Gastrocnemius medialis (tissue), 4 donors: ENCODE results near the gene A3GALT2.

Source experiments
- POLR2A ChIP-seq, 2 donors: fragments of 450-650 bp; IDR thresholded peaks; one replicate each; pipeline ENCODE4 v1.6.1; 2017; ENCODE audit warnings: antibody characterized with exemption in 2 of 2, mild to moderate bottlenecking in 2 of 2, moderate library complexity in 2 of 2
- TF ChIP-seq, protein P1 (sequence below), 5 experiments: fragments of 450-650 bp in 3 of 5; fragments of 200-600 bp in 2 of 5; sonication (generic) in 2 of 5; IDR thresholded peaks in 4 of 5; conservative IDR thresholded peaks in 1 of 5; 1 replicate in 4 of 5; 2 replicates in 1 of 5; pipeline ENCODE4 v1.5.1; 2016 to 2019; ENCODE audit warnings: antibody characterized with exemption in 5 of 5, mild to moderate bottlenecking in 3 of 5, moderate library complexity in 3 of 5

DNA sequence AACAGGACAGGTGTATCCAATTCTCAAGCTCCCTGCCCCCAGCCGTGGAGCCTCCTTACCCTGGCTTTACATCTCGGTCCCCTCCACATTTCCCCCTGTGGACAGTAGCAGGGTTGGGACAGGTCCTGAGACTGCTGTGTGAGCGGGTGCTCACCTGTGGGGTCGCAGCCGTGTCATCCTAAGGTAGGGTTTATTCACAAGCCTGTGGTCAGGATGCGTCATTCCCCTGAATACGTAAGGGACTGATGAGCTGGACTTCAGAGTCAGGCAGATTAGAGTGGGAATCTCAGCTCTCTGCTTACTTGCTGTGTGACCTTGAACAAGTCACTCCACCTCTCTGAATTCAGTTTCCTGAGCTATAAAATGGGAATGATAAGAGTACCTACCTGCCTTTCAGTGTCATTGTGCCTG is 46.9 kb downstream of the A3GALT2 start:
- TF ChIP-seq, protein P1, sequence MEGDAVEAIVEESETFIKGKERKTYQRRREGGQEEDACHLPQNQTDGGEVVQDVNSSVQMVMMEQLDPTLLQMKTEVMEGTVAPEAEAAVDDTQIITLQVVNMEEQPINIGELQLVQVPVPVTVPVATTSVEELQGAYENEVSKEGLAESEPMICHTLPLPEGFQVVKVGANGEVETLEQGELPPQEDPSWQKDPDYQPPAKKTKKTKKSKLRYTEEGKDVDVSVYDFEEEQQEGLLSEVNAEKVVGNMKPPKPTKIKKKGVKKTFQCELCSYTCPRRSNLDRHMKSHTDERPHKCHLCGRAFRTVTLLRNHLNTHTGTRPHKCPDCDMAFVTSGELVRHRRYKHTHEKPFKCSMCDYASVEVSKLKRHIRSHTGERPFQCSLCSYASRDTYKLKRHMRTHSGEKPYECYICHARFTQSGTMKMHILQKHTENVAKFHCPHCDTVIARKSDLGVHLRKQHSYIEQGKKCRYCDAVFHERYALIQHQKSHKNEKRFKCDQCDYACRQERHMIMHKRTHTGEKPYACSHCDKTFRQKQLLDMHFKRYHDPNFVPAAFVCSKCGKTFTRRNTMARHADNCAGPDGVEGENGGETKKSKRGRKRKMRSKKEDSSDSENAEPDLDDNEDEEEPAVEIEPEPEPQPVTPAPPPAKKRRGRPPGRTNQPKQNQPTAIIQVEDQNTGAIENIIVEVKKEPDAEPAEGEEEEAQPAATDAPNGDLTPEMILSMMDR (IDR thresholded peaks at IDR 0.05 in 4 of 5, conservative IDR thresholded peaks at IDR 0.05 in 1 of 5): no peak
- no peak for TF ChIP-seq POLR2A (IDR thresholded peaks at IDR 0.05)
